ENCODE data around the gene PKIG.

PKIG gene

GRCh38 chr20:44622501-44623270, 40.3 kb downstream of the PKIG start:
- Mint-ChIP-seq H3K27ac (no peak overlapping the region), H3K9me3 (no peaks in the 10 kb centered on the region), H3K4me1 (no peaks in the 10 kb centered on the region), H3K27me3 (ENCODE audit: low read depth) (no peaks in the 10 kb centered on the region), H3K36me3 (ENCODE audit: low read depth) (peaks cover 39% of the 10 kb centered on the region), H3K4me3 (no peak overlapping the region)
- no peak for TF ChIP-seq CTCF (IDR thresholded peaks at IDR 0.05; ENCODE audit: unreplicated experiment in 3 of 3)

- Mint-ChIP-seq H3K27me3 (ENCODE audit: low read depth) (no peaks in the 10 kb centered on the region), H3K27ac (no peak overlapping the region), H3K4me3 (no peak overlapping the region), H3K4me1 (no peaks in the 10 kb centered on the region), H3K9me3 (no peaks in the 10 kb centered on the region), H3K36me3 (ENCODE audit: low read depth) (peaks cover 29% of the 10 kb centered on the region)
- no peak for TF ChIP-seq CTCF (IDR thresholded peaks at IDR 0.05; ENCODE audit: unreplicated experiment in 3 of 3)
These were observed 41.8 kb downstream of the PKIG start for GRCh38 chr20:44624152-44624551.

- no peaks in the 10 kb centered on the region for H3K9me3 Mint-ChIP-seq
- no peaks in the 10 kb centered on the region for H3K4me1 Mint-ChIP-seq
These were observed 42.4 kb downstream of the PKIG start for GRCh38 chr20:44624743-44625271.

GRCh38 chr20:44625361-44625760, 43.0 kb downstream of the PKIG start:
- TF ChIP-seq CTCF (IDR thresholded peaks at IDR 0.05; ENCODE audit: unreplicated experiment in 3 of 3) = no peak
- H3K36me3 Mint-ChIP-seq (ENCODE audit: low read depth) = peaks cover 17% of the 10 kb centered on the region
- no peak overlapping the region for H3K27ac Mint-ChIP-seq
- peaks cover 3% of the 10 kb centered on the region for H3K4me1 Mint-ChIP-seq
- no peaks in the 10 kb centered on the region for H3K27me3 Mint-ChIP-seq (ENCODE audit: low read depth)
- H3K9me3 Mint-ChIP-seq = no peaks in the 10 kb centered on the region
- H3K4me3 Mint-ChIP-seq = no peak overlapping the region

More at GRCh38 chr20:44624743-44625271, 42.4 kb downstream of the PKIG start:
- H3K27ac Mint-ChIP-seq = no peak overlapping the region
- H3K36me3 Mint-ChIP-seq (ENCODE audit: low read depth) = peaks cover 23% of the 10 kb centered on the region
- no peaks in the 10 kb centered on the region for H3K27me3 Mint-ChIP-seq (ENCODE audit: low read depth)
- TF ChIP-seq CTCF (IDR thresholded peaks at IDR 0.05; ENCODE audit: unreplicated experiment in 3 of 3) = no peak
- no peak overlapping the region for H3K4me3 Mint-ChIP-seq

- no peak overlapping the region for H3K27ac Mint-ChIP-seq
- H3K27me3 Mint-ChIP-seq (ENCODE audit: low read depth) = no peaks in the 10 kb centered on the region
- no peak for TF ChIP-seq CTCF (IDR thresholded peaks at IDR 0.05; ENCODE audit: unreplicated experiment in 3 of 3)
- no peak overlapping the region for H3K4me3 Mint-ChIP-seq
- H3K36me3 Mint-ChIP-seq (ENCODE audit: low read depth) = peaks cover 11% of the 10 kb centered on the region
- H3K9me3 Mint-ChIP-seq = no peaks in the 10 kb centered on the region
- peaks cover 5% of the 10 kb centered on the region for H3K4me1 Mint-ChIP-seq
These were observed 43.9 kb downstream of the PKIG start for GRCh38 chr20:44626278-44626677.
